Bronchial epithelial cell (primary cell): ENCODE measurements around the gene LLGL1. TPM values are rescaled to one million over a fixed set of nuclear protein-coding genes. Genes with fewer than 3 reads are reported as not detected.

Experiments used
- DNase-seq: peaks from one replicate; pipeline ENCODE4 v3.0.0-alpha.2; 2010; ENCODE audit warnings: low read depth
- FAIRE-seq: peaks from 2 replicates; lab custom pipeline; 2011; peaks lifted over from hg19 to GRCh38; lab: Jason Lieb, UNC
- H3K27me3 ChIP-seq: 2 replicates; pipeline ENCODE4 v1.5.1; 2011; ENCODE audit warnings: low read length; ENCODE audit not compliant: control insufficient read depth, insufficient read depth
- H3K36me3 ChIP-seq: 2 replicates; pipeline ENCODE4 v1.5.1; 2011; ENCODE audit warnings: low read length; ENCODE audit not compliant: control insufficient read depth, insufficient read depth
- H3K4me3 ChIP-seq: 2 replicates; pipeline ENCODE4 v1.5.1; 2011; ENCODE audit warnings: mild to moderate bottlenecking, low read depth, low read length, control low read depth
- CTCF ChIP-seq: IDR thresholded peaks from 2 replicates; pipeline ENCODE4 v1.5.1; 2011; ENCODE audit warnings: mild to moderate bottlenecking, moderate library complexity, low read length, control low read depth, inconsistent platforms; ENCODE audit not compliant: insufficient read depth, severe bottlenecking
- total RNA-seq: library from RNA; depleted of rRNA; stranded (reverse); fragments of >200 nt; gene quantifications from 2 replicates; pipeline ENCODE4 v1.2.1, GENCODE V29; 2014

The LLGL1 gene
- total RNA-seq, 1 donor from 2014 or later, result 20.0 TPM

GRCh38 chr17:18234853-18235380 lies 9.5 kb downstream of the LLGL1 start:
- peaks cover 30% of the 10 kb centered on the region for H3K36me3 ChIP-seq
- TF ChIP-seq CTCF, result no peak
- DNase-seq (no peak), FAIRE-seq (no peak)
- no peaks in the 10 kb centered on the region for H3K27me3 ChIP-seq
- H3K4me3 ChIP-seq, result no peak overlapping the region

GRCh38 chr17:18235743-18236256 lies 10.4 kb downstream of the LLGL1 start:
- Histone ChIP-seq H3K4me3 (no peak overlapping the region), H3K27me3 (no peaks in the 10 kb centered on the region), H3K36me3 (peaks cover 34% of the 10 kb centered on the region)
- no peak for TF ChIP-seq CTCF
- DNase-seq, result peak; percentile 89
- FAIRE-seq, result no peak

GRCh38 chr17:18236494-18236893 lies 11.1 kb downstream of the LLGL1 start:
- FAIRE-seq, result no peak

GRCh38 chr17:18237461-18237860 lies 12.0 kb downstream of the LLGL1 start:
- Histone ChIP-seq H3K4me3 (no peak overlapping the region), H3K36me3 (peaks cover 36% of the 10 kb centered on the region), H3K27me3 (no peaks in the 10 kb centered on the region)
- no peak for FAIRE-seq
- no peak for TF ChIP-seq CTCF
- no peak for DNase-seq

More at GRCh38 chr17:18236494-18236893, 11.1 kb downstream of the LLGL1 start:
- DNase-seq, result no peak
- H3K27me3 ChIP-seq, result no peaks in the 10 kb centered on the region
- peaks cover 36% of the 10 kb centered on the region for H3K36me3 ChIP-seq
- no peak overlapping the region for H3K4me3 ChIP-seq
- TF ChIP-seq CTCF, result no peak

- DNase-seq (no peak), FAIRE-seq (no peak)
- Histone ChIP-seq H3K36me3 (peaks cover 32% of the 10 kb centered on the region), H3K27me3 (no peaks in the 10 kb centered on the region), H3K4me3 (no peak overlapping the region)
- no peak for TF ChIP-seq CTCF
Observed at GRCh38 chr17:18238299-18238698, 12.9 kb downstream of the LLGL1 start.

- Histone ChIP-seq H3K4me3 (no peak overlapping the region), H3K36me3 (peaks cover 33% of the 10 kb centered on the region), H3K27me3 (no peaks in the 10 kb centered on the region)
- FAIRE-seq, result no peak
- no peak for DNase-seq
- TF ChIP-seq CTCF, result no peak
Observed at GRCh38 chr17:18240449-18240848, 15.0 kb downstream of the LLGL1 start.
